HCEC 1CT (cell line): ENCODE results near the gene ALG6.
"Not testable (repeated sequence)": the region's sequence is repeated elsewhere in the genome, so short reads cannot be mapped to it uniquely, and the experiment has no call there.

Experiments
- DNase-seq: peaks from one replicate; pipeline ENCODE4 v3.0.0-alpha.2; 2017

ALG6 gene

DNA sequence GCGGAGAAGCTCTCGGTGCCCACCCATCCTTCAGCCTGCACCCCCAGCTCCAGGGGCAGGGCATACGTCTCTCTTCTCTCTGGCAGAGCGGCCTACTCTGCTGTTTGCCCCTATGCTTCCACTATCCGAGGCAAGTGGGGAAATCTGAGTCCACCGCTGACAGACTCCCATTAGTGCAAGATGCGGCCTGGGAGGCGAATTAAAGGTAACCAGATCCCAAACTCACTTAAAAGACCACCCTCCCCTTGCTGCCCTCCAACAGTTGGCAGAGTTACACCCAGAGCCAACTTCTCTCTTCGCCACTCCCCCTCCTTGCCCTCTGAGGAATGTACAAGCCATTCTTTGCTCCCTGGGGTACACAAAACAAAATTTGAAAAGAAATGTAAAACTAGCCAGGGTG is 38.6 kb upstream of the ALG6 start:
- no peak for DNase-seq

DNA sequence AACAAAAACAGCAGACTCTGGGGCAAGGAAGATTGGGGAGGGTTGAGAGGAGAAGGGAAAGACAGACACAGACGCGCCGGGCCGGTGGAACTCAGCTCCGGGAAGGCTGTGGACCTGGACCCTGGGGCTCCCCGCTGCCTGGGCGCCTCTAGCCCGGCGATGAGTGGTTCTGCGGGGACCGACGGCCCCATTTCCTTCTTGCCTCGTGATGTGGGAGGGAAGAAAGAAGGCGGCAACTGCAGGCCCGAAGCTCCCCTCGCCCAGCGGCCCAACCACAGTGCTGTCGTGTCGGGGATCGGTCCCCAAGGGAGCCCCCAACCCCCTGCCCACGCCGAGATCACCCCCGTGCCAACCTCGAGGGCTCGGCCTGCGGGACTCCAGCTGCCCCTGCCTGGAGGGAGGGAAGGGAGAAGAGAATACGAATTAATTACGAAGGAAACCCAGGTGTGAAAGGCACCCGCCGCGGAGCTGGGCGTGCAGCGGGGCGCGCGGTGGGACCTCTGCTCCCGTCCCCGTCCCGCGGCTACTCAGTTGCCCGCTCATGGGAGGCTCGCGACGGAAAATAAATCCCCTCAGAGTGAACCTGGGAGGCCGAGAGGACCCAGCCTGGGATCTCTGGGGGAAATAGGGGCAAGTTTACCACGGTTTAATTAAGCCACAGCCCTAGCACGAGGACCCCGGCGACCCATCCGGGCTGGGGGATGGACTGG is 37.7 kb upstream of the ALG6 start:
- no peak for DNase-seq

- DNase-seq = no peak
Observed at GRCh38 chr1:63330331-63330916, 37.0 kb upstream of the ALG6 start.

DNA sequence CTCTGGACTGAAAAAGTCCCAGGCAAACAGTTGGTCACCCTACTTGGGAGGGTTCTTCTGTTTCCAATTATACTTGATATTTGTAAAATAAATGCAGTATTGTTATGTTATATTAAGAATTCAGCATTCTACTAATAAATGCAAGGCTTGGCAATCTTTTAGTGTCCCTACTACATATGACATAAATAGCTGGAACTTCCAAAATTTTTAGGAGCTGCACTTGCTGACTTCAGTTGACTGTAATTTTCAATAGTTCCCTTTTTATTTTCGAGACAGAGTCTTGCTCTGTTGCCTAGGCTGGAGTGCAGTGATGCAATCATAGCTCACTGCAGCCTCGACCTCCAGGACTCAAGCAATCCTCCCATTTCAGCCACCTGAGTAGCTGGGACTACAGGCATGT is 25.0 kb upstream of the ALG6 start:
- no peak for DNase-seq

- DNase-seq = no peak
Observed at GRCh38 chr1:63343922-63344321, 23.5 kb upstream of the ALG6 start.

- DNase-seq = no peak
Observed at GRCh38 chr1:63350320-63350719, 17.1 kb upstream of the ALG6 start.

- DNase-seq = no peak
Observed at GRCh38 chr1:63352736-63353135, 14.7 kb upstream of the ALG6 start.

- DNase-seq = not testable (repeated sequence)
Observed at GRCh38 chr1:63356234-63356633, 11.2 kb upstream of the ALG6 start.

DNA sequence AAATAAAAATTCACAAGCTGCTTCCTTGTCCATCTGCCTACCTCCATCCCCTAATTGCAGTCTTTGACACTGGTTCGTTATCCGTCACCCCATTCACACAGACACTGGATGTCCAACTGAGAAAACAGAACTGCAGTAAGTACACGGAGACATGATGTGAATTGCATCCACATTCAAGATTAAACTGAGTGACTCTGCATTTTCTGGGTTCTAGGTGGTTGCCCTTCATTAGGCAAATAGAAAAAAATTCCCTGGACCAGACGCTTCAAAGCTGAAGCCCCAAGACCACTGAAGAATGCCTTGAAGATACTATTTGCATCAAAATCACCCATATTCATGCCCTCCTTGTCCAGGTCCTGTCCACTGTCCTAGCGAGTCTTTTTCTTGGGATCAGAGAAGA is 7.9 kb upstream of the ALG6 start:
- no peak for DNase-seq

DNA sequence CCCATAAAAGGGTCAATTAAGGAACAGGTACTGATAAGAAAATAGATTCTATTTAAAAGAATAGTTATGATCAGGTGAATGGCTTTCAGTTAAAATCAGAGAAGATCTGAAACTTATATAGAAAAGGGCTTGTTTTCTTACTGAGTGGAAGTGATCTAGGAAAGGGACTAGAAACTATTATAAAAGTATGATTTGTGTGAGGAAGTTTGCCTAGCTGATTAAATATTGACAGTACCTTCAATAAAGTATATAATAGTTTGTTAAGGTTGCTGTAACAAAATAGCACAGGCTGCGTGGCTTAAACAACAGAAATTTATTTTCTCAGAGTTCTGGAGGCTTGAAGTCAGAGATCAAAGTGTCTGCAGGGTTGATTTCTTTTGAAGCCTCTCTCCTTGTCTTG is 5.4 kb upstream of the ALG6 start:
- no peak for DNase-seq

GRCh38 chr1:63362578-63362977 is 4.8 kb upstream of the ALG6 start:
- no peak for DNase-seq

DNA sequence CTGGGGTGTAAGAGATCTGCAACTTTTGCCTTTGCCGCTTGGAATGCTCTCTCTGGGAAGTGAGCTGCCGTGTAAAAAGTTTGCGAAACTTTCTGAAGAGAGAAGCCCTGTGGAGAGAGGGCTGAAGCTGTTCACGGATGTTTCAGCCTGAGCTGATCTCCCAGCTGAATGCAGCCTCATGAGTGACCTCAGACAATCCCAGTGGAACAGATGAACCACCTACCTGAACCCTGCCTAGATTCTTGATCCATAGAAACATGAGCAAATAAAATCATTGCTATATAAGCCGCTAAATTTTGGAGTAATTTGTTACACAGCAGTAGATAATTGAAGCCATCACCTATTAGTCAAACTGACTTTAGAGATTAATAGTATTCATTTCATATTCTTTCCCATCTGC is 4.4 kb upstream of the ALG6 start:
- no peak for DNase-seq

DNA sequence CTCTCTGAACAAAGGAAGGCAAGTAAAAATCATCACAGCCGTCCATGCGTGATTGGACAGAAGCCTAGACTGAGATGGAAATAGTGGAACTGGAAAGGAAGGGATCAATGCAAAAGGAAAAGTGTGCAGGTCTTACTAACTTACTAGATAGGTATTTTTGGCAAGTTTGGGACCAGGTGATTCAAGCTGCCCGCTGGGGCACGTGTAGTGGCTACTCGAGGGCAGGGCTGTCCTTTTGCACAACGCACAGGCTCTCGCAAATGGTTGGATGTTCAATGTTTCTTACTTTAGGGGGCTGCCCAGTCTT is 566 bp upstream of the ALG6 start:
- DNase-seq = no peak

GRCh38 chr1:63368131-63368530 is 704 bp downstream of the ALG6 start:
- DNase-seq = peak; percentile 2

DNA sequence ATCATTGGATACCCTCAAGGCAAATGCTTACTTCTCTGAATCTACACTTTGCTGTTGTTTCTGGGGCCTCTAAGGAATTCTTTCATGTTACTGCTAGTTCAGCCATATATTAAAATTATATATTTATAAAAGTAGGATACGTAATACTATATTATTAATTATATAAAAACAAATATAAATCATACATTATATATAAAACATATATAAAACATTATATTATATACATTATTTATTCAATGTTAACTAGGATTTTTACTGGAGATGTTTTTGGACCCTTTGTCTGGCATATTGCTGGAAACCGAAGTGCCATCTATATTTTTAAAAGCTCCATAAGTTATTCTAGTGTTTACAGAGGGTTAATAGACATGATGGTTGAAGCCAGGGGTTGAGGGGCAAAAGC is 12.2 kb downstream of the ALG6 start:
- DNase-seq = no peak

GRCh38 chr1:63381741-63382140 is 14.3 kb downstream of the ALG6 start:
- no peak for DNase-seq

- no peak for DNase-seq
Observed at GRCh38 chr1:63401945-63402344, 34.5 kb downstream of the ALG6 start.

GRCh38 chr1:63403386-63403785 is 36.0 kb downstream of the ALG6 start:
- DNase-seq = no peak

DNA sequence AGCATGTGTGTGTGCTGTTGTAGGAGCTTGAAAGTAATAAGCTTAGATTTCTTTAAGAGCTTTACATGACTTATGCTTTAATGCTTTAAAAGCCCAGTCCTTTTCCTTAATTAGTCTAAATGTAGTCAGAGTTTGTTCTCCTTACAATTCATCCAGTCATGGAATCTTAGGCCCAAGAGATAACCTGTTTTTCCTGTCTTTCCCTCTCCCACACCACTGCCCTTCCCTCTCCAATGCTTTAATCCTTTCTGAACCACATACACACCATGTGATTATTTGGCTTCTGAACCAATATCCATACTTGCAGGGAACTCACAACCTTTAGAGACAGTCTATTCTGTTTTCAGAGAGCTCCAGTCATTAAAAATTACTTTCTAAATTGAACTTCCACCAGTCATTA is 37.6 kb downstream of the ALG6 start:
- DNase-seq = no peak

DNA sequence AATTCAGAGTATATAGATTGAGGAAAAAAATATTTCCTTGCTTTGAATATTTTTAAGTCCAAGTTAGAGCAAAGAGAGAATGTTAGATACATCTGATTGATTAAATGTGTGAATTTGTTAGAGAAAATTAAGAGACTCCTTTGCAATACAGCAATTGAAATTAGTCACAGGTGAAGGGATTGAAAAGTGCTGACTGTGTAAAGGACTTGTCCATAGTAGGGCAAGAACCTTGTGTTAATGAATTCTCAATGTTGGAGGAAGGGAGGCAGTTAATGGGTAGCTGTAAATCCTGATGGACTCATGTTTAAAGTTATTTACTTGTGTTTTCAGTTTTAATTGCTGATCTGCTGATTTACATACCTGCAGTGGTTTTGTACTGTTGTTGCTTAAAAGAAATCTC is 38.6 kb downstream of the ALG6 start:
- DNase-seq = no peak

GRCh38 chr1:63407002-63407401 is 39.6 kb downstream of the ALG6 start:
- peak; percentile 15 for DNase-seq

GRCh38 chr1:63408331-63408730 is 40.9 kb downstream of the ALG6 start:
- DNase-seq = peak; percentile 73

DNA sequence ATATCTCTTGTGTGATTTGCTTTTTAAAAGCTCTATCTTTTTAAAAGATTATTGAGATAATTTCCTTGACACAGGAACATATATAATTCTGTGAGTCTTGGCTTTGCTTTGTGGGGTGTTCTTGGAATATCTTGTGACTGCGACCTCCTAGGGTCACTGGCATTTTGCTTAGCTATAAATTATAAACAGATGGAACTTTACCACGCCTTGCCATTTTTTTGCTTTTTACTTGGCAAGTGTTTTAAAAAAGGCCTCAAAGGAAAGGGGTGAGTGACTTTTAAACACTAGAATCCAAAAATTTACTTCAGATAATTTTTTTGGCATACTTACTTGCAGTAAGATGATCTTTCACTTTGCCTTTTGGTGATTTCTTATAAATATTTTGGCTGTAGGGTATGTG is 43.6 kb downstream of the ALG6 start:
- DNase-seq = no peak

DNA sequence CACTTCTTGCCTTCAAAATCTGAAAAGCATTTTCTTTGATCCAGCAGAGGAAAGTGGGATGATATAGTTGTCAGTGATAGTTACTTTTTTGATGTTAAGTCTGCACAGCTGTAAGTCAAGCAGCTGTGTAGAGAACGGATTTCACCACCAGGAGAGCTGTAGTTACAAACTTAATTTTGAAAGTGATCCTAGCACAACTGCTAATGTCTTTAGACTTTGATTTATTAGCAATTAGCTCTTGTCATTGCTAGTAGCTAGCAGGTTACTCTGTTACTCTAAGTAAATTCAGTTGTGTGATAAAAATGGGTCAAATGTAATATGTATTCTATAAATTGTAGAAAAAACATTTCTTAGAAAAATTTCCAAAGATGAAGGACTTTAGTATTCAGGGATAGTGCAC is 46.0 kb downstream of the ALG6 start:
- no peak for DNase-seq

DNA sequence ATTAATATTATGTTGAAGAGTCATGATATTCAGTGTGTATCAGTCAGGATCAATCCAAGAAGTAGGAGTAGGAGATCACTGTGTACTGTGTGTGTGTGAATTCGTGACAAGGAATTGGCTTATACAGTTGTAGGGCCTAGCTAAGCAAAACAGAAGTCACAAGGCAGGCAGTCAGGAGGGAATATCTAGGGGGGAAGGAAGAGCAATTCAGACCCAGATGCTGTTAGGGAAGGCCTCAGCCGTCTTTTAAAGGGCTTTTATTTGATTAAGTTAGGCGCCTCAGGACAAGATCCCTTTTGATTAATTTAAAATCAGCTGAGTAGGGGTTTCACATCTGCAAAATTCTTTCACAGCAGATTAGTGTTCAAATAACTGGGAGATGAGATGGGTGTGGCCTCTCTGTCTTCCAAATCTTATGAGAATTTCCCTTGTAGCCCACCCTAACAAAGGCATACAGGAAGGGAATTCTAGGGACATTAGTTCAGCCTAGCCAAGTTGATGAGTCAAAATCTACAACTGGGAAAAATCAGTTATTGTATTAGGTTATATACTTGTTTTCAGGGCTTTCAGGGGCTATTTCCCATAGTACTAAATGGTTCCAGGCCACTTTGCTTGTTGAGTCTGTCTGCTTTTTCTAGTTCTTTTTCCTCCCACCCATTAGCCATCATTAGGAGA is 47.4 kb downstream of the ALG6 start:
- no peak for DNase-seq
